Testis (tissue), 2 donors: ENCODE results near the gene TRABD2B.

Source experiments
- CTCF ChIP-seq, 3 experiments: fragments of 450-650 bp in 2 of 3; fragments of 200-600 bp in 1 of 3; sonication (generic) in 1 of 3; IDR thresholded peaks; one replicate each; pipeline ENCODE4 v1.5.1; 2016 to 2019; ENCODE audit warnings: antibody characterized with exemption in 3 of 3, mild to moderate bottlenecking in 2 of 3, moderate library complexity in 1 of 3
- POLR2A ChIP-seq: fragments of 450-650 bp; IDR thresholded peaks from one replicate; pipeline ENCODE4 v1.6.1; 2017; ENCODE audit warnings: antibody characterized with exemption, mild to moderate bottlenecking, moderate library complexity

GRCh38 chr1:47917687-47918086 lies 79.5 kb downstream of the TRABD2B start:
- TF ChIP-seq CTCF (IDR thresholded peaks at IDR 0.05) (no peak), POLR2A (no peak)
